Measurements from ENCODE around the gene CCNL2. TPM values are rescaled to one million over a fixed set of nuclear protein-coding genes. Genes with fewer than 3 reads are reported as not detected.

The CCNL2 gene
- total and polyA plus RNA-seq, 2 experiments from 2014 or later: 166 to 284 TPM

- Histone ChIP-seq H3K79me2 (no peaks in the 10 kb centered on the region), H3K4me3 (no peak within 1 kb of the TSS), H3K9me2 (replicated peaks; ENCODE audit: insufficient read depth) (no peaks in the 10 kb centered on the region), H3K27me3 (no peaks in the 10 kb centered on the region), H3K9me3 (ENCODE audit: low read depth) (no peaks in the 10 kb centered on the region), H3K4me2 (peak within 1 kb of the TSS; percentile 51), H4K20me1 (ENCODE audit: insufficient read depth, poor library complexity, severe bottlenecking) (no peaks in the 10 kb centered on the region), H2AFZ (no peak within 1 kb of the TSS), H3K36me3 (replicated peaks; ENCODE audit: insufficient read depth, low read depth) (no peaks in the 10 kb centered on the region), H3K27ac (peak within 1 kb of the TSS; percentile 63), H3K4me1 (ENCODE audit: insufficient read depth) (no peaks in the 10 kb centered on the region)
- 81% methylated on average over 18 of the region's 18 CpGs for whole genome bisulfite sequencing (ENCODE audit: low lambda C conversion rate, missing lambda C conversion rate)
- TF ChIP-seq EZH2phosphoT487 (IDR thresholded peaks at IDR 0.05; ENCODE audit: low read depth, severe bottlenecking, unreplicated experiment): no peak
- TF ChIP-seq EZH2 (IDR thresholded peaks at IDR 0.05; ENCODE audit: borderline replicate concordance): no peak
- TF ChIP-seq, protein P1, sequence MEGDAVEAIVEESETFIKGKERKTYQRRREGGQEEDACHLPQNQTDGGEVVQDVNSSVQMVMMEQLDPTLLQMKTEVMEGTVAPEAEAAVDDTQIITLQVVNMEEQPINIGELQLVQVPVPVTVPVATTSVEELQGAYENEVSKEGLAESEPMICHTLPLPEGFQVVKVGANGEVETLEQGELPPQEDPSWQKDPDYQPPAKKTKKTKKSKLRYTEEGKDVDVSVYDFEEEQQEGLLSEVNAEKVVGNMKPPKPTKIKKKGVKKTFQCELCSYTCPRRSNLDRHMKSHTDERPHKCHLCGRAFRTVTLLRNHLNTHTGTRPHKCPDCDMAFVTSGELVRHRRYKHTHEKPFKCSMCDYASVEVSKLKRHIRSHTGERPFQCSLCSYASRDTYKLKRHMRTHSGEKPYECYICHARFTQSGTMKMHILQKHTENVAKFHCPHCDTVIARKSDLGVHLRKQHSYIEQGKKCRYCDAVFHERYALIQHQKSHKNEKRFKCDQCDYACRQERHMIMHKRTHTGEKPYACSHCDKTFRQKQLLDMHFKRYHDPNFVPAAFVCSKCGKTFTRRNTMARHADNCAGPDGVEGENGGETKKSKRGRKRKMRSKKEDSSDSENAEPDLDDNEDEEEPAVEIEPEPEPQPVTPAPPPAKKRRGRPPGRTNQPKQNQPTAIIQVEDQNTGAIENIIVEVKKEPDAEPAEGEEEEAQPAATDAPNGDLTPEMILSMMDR (IDR thresholded peaks at IDR 0.05; ENCODE audit: poor library complexity): no peak
- no peak for DNase-seq (ENCODE audit: low spot score)
Observed at GRCh38 chr1:1421147-1421906, 22.2 kb upstream of the CCNL2 start, which contains the start of gene ANKRD65. TSS of gene ANKRD65 (minus strand) at chr1:1421276. CDS start at chr1:1421005, 271 bp downstream.

DNA sequence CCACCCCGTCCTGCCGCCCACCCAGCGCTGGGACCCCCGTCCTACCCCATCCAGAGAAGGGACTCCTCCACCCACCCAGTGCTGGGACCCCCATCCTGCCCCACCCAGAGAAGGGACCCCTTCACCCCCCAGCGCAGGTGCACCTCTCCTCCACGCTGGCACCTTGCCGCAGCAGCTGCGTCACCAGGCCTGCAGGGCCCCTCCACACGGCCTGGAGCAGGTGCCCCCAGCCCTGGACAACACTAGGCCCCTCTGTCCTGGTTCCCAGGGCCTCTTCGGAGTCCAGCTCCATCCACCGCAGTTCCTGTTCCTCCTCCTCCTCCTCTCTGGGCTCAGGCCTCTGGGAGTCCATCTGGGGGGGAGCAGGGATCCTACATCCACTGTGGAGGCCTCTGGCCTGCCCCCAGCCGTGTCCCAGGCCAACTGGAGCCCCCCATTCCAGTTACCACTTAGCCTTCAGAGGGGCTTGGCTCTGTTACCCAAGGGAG lies 21.6 kb upstream of the CCNL2 start:
- no peaks in the 10 kb centered on the region for H4K20me1 ChIP-seq (ENCODE audit: insufficient read depth, poor library complexity, severe bottlenecking)
- TF ChIP-seq, protein P1 (IDR thresholded peaks at IDR 0.05; ENCODE audit: poor library complexity): no peak
- TF ChIP-seq EZH2 (IDR thresholded peaks at IDR 0.05; ENCODE audit: borderline replicate concordance) (no peak), EZH2phosphoT487 (IDR thresholded peaks at IDR 0.05; ENCODE audit: low read depth, severe bottlenecking, unreplicated experiment) (no peak)
- no peaks in the 10 kb centered on the region for H3K4me1 ChIP-seq (ENCODE audit: insufficient read depth)
- H3K79me2 ChIP-seq: no peaks in the 10 kb centered on the region
- H3K9me3 ChIP-seq (ENCODE audit: low read depth): no peaks in the 10 kb centered on the region
- H3K4me2 ChIP-seq: peak overlapping the region; percentile 51
- H2AFZ ChIP-seq: no peak overlapping the region
- no peaks in the 10 kb centered on the region for H3K36me3 ChIP-seq (replicated peaks; ENCODE audit: insufficient read depth, low read depth)
- no peak overlapping the region for H3K4me3 ChIP-seq
- H3K27ac ChIP-seq: no peak overlapping the region
- DNase-seq (ENCODE audit: low spot score): no peak
- H3K27me3 ChIP-seq: no peaks in the 10 kb centered on the region
- 91% methylated on average over 8 of the region's 12 CpGs for WGBS (ENCODE audit: low lambda C conversion rate, missing lambda C conversion rate)
- no peaks in the 10 kb centered on the region for H3K9me2 ChIP-seq (replicated peaks; ENCODE audit: insufficient read depth)

DNA sequence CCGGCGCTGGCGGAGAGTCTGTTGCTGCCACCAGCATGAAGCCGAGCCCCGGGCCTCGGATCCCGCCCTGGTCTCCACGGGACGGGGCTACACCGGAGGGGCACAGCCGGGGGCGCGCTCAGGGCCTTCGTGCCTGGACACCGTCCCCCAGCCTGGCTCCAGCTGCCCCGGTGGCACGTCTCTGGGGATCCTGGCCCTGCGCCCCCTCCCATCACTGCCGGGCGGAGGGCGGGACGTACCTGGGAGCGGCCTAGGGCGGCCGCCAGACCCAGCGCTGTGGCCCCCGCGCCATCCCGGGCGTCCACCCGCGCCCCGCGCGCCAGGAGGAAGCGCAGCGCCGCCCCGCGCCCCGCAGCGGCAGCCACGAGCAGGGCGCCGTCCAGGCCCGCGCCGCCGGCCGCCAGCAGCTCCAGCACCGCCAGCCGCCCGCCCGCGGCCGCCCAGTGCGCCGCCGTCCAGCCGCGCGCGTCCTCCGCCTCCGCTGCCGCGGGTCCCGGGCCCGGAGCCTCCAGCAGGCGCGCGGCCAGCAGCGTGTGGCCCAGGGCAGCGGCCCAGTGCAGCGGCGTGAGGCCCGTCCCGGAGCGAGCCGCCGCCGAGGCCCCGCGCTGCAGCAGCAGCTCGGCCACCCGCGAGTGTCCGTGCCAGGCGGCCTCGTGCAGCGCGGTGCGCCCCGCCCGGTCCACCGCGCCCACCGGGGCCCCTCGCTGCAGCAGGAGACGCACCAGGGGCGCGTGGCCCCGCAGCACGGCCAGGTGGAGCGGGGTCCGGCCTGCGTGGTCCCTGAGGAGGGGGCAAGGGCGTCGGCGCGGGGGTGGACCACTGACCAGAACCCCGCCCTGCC lies 20.9 kb upstream of the CCNL2 start:
- Histone ChIP-seq H3K4me2 (peak overlapping the region; percentile 67), H3K9me2 (replicated peaks; ENCODE audit: insufficient read depth) (no peaks in the 10 kb centered on the region), H3K4me1 (ENCODE audit: insufficient read depth) (no peaks in the 10 kb centered on the region), H4K20me1 (ENCODE audit: insufficient read depth, poor library complexity, severe bottlenecking) (no peaks in the 10 kb centered on the region), H3K79me2 (no peaks in the 10 kb centered on the region), H2AFZ (no peak overlapping the region), H3K9me3 (ENCODE audit: low read depth) (no peaks in the 10 kb centered on the region), H3K27me3 (no peaks in the 10 kb centered on the region), H3K36me3 (replicated peaks; ENCODE audit: insufficient read depth, low read depth) (no peaks in the 10 kb centered on the region), H3K27ac (no peak overlapping the region), H3K4me3 (no peak overlapping the region)
- 70% methylated on average over 25 of the region's 112 CpGs for WGBS (ENCODE audit: low lambda C conversion rate, missing lambda C conversion rate)
- TF ChIP-seq EZH2phosphoT487 (IDR thresholded peaks at IDR 0.05; ENCODE audit: low read depth, severe bottlenecking, unreplicated experiment) (no peak), EZH2 (IDR thresholded peaks at IDR 0.05; ENCODE audit: borderline replicate concordance) (no peak)
- TF ChIP-seq, protein P1 (IDR thresholded peaks at IDR 0.05; ENCODE audit: poor library complexity): no peak
- no peak for DNase-seq (ENCODE audit: low spot score)

All from hepatocyte (in vitro differentiated cells).